HepG2 (cell line): ENCODE results near the gene KIAA1328. TPM values are rescaled to one million over a fixed set of nuclear protein-coding genes. Genes with fewer than 3 reads are reported as not detected.

ENCODE experiments used
- ARID4A ChIP-seq: sonication (generic); formaldehyde crosslinking; IDR thresholded peaks from 2 replicates; pipeline ENCODE4 v1.5.0; 2020; ENCODE audit warnings: mild to moderate bottlenecking, missing genetic modification reagents, borderline replicate concordance
- CREBL2 ChIP-seq: sonication (generic); formaldehyde crosslinking; IDR thresholded peaks from 2 replicates; pipeline ENCODE4 v1.8.1; 2023; ENCODE audit warnings: missing genetic modification reagents, mild to moderate bottlenecking, borderline replicate concordance
- FOSL1 ChIP-seq: sonication (generic); formaldehyde crosslinking; IDR thresholded peaks from 2 replicates; pipeline ENCODE4 v1.9.0; 2021; ENCODE audit warnings: missing genetic modification reagents, borderline replicate concordance
- GPBP1L1 ChIP-seq: sonication (generic); formaldehyde crosslinking; IDR thresholded peaks from 2 replicates; pipeline ENCODE4 v1.5.0; 2020; ENCODE audit warnings: mild to moderate bottlenecking, missing genetic modification reagents
- HIVEP1 ChIP-seq: sonication (generic); formaldehyde crosslinking; IDR thresholded peaks from 2 replicates; pipeline ENCODE4 v1.4.0; 2020; ENCODE audit warnings: mild to moderate bottlenecking, missing genetic modification reagents
- HOXA9 ChIP-seq: sonication (generic); formaldehyde crosslinking; IDR thresholded peaks from 2 replicates; pipeline ENCODE4 v1.8.1; 2022; ENCODE audit warnings: missing genetic modification reagents, mild to moderate bottlenecking, moderate library complexity, borderline replicate concordance
- KDM2A ChIP-seq: sonication (generic); formaldehyde crosslinking; IDR thresholded peaks from 2 replicates; pipeline ENCODE4 v1.4.0; 2020; ENCODE audit warnings: low read depth, missing genetic modification reagents, borderline replicate concordance
- NR1H2 ChIP-seq: sonication (generic); formaldehyde crosslinking; IDR thresholded peaks from 2 replicates; pipeline ENCODE4 v1.8.1; 2022; ENCODE audit warnings: low read depth, missing genetic modification reagents, borderline replicate concordance
- REST ChIP-seq, 2 experiments: IDR thresholded peaks; 2 replicates each; pipeline ENCODE4 v1.6.1; 2011 to 2012; ENCODE audit warnings: low read length in 2 of 2, borderline replicate concordance in 1 of 2, low read depth in 1 of 2, mild to moderate bottlenecking in 1 of 2, moderate library complexity in 1 of 2
- RFXAP ChIP-seq: sonication (generic); formaldehyde crosslinking; IDR thresholded peaks from 2 replicates; pipeline ENCODE4 v1.4.0; 2020; ENCODE audit warnings: missing genetic modification reagents, borderline replicate concordance
- SAP130 ChIP-seq: IDR thresholded peaks from 2 replicates; pipeline ENCODE4 v1.6.1; 2016; ENCODE audit warnings: low read depth
- SIX1 ChIP-seq: sonication (generic); formaldehyde crosslinking; IDR thresholded peaks from 2 replicates; pipeline ENCODE4 v1.4.0; 2020; ENCODE audit warnings: missing genetic modification reagents, borderline replicate concordance
- TSC22D2 ChIP-seq: sonication (generic); formaldehyde crosslinking; IDR thresholded peaks from 2 replicates; pipeline ENCODE4 v1.5.1; 2020; ENCODE audit warnings: missing genetic modification reagents, mild to moderate bottlenecking, borderline replicate concordance
- ZBTB20 ChIP-seq: sonication (generic); formaldehyde crosslinking; IDR thresholded peaks from 2 replicates; pipeline ENCODE4 v1.8.1; 2023; ENCODE audit warnings: missing genetic modification reagents, low read depth, mild to moderate bottlenecking, borderline replicate concordance
- ZC3H13 ChIP-seq: sonication (generic); formaldehyde crosslinking; IDR thresholded peaks from 2 replicates; pipeline ENCODE4 v1.8.1; 2023; ENCODE audit warnings: mild to moderate bottlenecking, missing genetic modification reagents, moderate library complexity
- ZEB1 ChIP-seq: IDR thresholded peaks from 2 replicates; pipeline ENCODE4 v1.6.1; 2012; ENCODE audit warnings: mild to moderate bottlenecking, low read depth, inconsistent platforms; ENCODE audit not compliant: insufficient replicate concordance
- ZNF556 ChIP-seq: sonication (generic); formaldehyde crosslinking; IDR thresholded peaks from 2 replicates; pipeline ENCODE4 v1.4.0; 2020; ENCODE audit warnings: mild to moderate bottlenecking, missing genetic modification reagents, borderline replicate concordance
- ZNF713 ChIP-seq: sonication (generic); formaldehyde crosslinking; IDR thresholded peaks from 2 replicates; pipeline ENCODE4 v1.4.0; 2020; ENCODE audit warnings: mild to moderate bottlenecking, missing genetic modification reagents
- ZSCAN21 ChIP-seq: sonication (generic); formaldehyde crosslinking; IDR thresholded peaks from 2 replicates; pipeline ENCODE4 v1.8.0; 2022; ENCODE audit warnings: mild to moderate bottlenecking, missing genetic modification reagents, moderate library complexity, borderline replicate concordance
- polyA plus RNA-seq, 8 experiments: library from polyadenylated mRNA; depleted of rRNA in 3 of 8; stranded (reverse) in 7 of 8; unstranded in 1 of 8; fragments of >200 nt; fragmentation: Illumina TruSeq in 4 of 8; extraction: Trizol in 4 of 8; gene quantifications; 2 replicates each; pipeline versions ENCODE4 v1.2.1 to v1.2.3, GENCODE V29; 2011 to 2016; ENCODE audit warnings: low read depth in 4 of 8, missing spikeins in 1 of 8, mixed read lengths in 1 of 8; ENCODE audit not compliant: insufficient read depth in 1 of 8
- total RNA-seq, 5 experiments: library from RNA; depleted of rRNA; stranded (reverse); fragments of >200 nt; fragmentation: Illumina TruSeq; extraction: Trizol; gene quantifications; 2 replicates each; pipeline ENCODE4 v1.2.3, GENCODE V29; 2016; ENCODE audit warnings: low read depth in 1 of 5

KIAA1328 gene
- total and polyA plus RNA-seq, 2 of the 13 experiments (the other 11 are each of a cell fraction or from before 2014, with no cell fraction given): 4.1 to 6.0 TPM

GRCh38 chr18:36828630-36829361 is at the start of gene KIAA1328, which contains the start of gene TPGS2 (continued):
- 0 out of 4 replicates have a peak, but pooled peaks of 1 of the 2 experiments have one; percentile 7 for TF ChIP-seq REST (IDR thresholded peaks at IDR 0.05; ENCODE audit: borderline replicate concordance in 1 of 2, low read depth in 1 of 2, low read length in 2 of 2)
- TF ChIP-seq ARID4A: peak; percentile 93
- TF ChIP-seq ZBTB20: no peak
- no peak for TF ChIP-seq NR1H2
- TF ChIP-seq SIX1 (CRISPR knock-in tag): no peak
- TF ChIP-seq CREBL2: no peak
- TF ChIP-seq RFXAP (CRISPR knock-in tag): peak; percentile 38; the same call in 1 of the 2 replicates
- peak; percentile 78; the same call in 1 of the 2 replicates for TF ChIP-seq HOXA9 (CRISPR knock-in tag)
- TF ChIP-seq FOSL1 (CRISPR knock-in tag): no peak
- TF ChIP-seq TSC22D2 (CRISPR knock-in tag): no peak
- peak; percentile 79 for TF ChIP-seq ZSCAN21 (CRISPR knock-in tag)
- TF ChIP-seq GPBP1L1 (CRISPR knock-in tag): no peak
- TF ChIP-seq ZEB1: no peak
- TF ChIP-seq ZNF556 (CRISPR knock-in tag): peak; percentile 62; the same call in 1 of the 2 replicates
- peak; percentile 83 for TF ChIP-seq KDM2A (CRISPR knock-in tag)
- peak; percentile 84 for TF ChIP-seq SAP130 (CRISPR knock-in tag)
- TF ChIP-seq ZC3H13 (CRISPR knock-in tag): peak; percentile 74; the same call in 1 of the 2 replicates
- TF ChIP-seq HIVEP1 (CRISPR knock-in tag): no peak
- peak; percentile 66; the same call in 1 of the 2 replicates for TF ChIP-seq ZNF713 (CRISPR knock-in tag)
